GM19463 (cell line): ENCODE results near the gene FOXM1.
A peak's percentile ranks its signal among the peaks of the same experiment; 100 is the strongest.

Experiments
- ATAC-seq: cut with Tn5 transposase; IDR thresholded peaks from one replicate; pipeline ENCODE4 v1.9.1; 2021; ENCODE audit warnings: mild to moderate bottlenecking, moderate library complexity; ENCODE audit not compliant: unreplicated experiment

FOXM1 gene

DNA sequence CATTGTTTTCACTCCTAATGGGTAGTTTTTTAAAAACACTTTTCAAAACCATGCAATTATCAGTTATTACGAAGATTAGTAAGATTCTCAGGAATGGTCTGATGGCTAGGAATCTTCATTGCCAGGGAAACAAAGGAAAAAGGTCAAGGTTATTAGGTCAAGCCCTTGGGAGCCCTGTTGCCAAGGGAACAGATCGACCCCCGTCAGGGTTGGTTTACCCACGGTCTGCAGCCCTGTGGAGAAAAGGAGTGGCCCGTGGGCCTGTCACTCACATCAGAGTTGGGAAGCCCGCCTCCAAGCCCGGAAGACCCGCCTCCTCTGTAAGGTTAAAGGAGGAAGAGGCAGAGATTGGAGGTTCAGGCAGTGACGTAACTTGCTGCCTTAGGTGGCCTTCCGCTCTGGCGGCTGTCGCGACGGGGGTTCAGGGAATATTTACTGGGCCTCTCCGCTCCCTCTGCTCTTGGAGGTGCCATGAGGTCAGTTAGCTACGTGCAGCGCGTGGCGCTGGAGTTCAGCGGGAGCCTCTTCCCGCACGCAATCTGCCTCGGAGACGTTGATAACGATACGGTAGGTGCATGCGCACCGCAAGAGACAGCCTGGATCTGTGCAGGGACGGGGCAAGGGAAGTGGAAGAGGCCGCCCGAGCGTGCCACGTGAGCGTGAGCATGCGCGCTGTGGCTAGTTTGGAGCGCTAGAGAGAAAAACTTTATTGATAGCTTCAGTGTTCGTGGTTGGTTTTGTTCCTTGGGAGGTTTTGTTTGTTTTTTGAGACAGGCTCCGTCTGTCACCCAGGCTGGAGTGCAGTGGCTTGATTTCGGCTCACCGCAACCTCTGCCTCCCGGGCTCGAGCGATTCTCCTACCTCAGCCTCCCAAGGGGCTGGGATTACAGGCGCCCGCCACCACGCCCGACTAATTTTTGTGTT lies 64.4 kb downstream of the FOXM1 start, which contains the start of gene ITFG2:
Gene ITFG2 (plus strand): TSS at position 379 of the 924 bp plus-strand sequence. CDS start 93 bp downstream, at position 472.
- ATAC-seq, result peak; percentile 96

DNA sequence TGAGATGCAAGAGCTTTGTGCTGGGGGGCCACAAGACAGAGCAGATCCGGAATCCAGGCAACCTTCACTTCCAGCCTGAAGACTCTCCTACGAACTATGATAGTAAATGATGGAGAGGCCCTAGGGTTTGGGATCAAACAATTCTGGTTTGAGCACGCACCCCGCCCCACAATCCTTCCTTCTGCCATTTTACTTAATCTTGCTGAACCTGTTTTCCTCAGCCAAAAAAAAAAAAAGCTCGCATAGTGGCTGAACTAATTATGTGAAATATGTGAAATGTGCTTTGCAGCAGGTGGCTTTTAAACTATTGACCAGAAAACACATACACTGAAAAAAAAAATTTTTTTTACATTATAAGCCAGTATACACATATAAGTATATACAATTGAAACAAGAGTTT lies 65.2 kb downstream of the FOXM1 start:
- no peak for ATAC-seq
